Endothelial cell of umbilical vein (primary cell): ENCODE results near the gene TTLL4. TPM values are rescaled to one million over a fixed set of nuclear protein-coding genes. Genes with fewer than 3 reads are reported as not detected.

Experiments used
- BruUV-seq: library from RNA; stranded (reverse); fragments of 400-500 nt; replicated peaks from 2 replicates; lab custom pipeline; 2021; lab: Mats Ljungman, UMichigan
- CTCF ChIA-PET: fragments of 300-600, 350-600 bp; sonication (Branson Sonifier 250); formaldehyde crosslinking; loops from one replicate; lab custom pipeline; 2021; ENCODE audit warnings: antibody characterized with exemption, inconsistent platforms; lab: Charles Lee
- POLR2A ChIA-PET: fragments of 300-600, 350-600 bp; sonication (Branson Sonifier 250); formaldehyde crosslinking; loops from one replicate; lab custom pipeline; 2021; ENCODE audit warnings: antibody characterized with exemption, inconsistent platforms; lab: Charles Lee
- DNase-seq: peaks from one replicate; pipeline ENCODE4 v3.0.0-alpha.2; 2011; ENCODE audit warnings: low read depth, low spot score
- FAIRE-seq: peaks from 2 replicates; lab custom pipeline; 2011; peaks lifted over from hg19 to GRCh38; lab: Jason Lieb, UNC
- H2AFZ ChIP-seq: 2 replicates; pipeline ENCODE4 v1.6.0; 2012; ENCODE audit warnings: low read depth, low read length, control low read depth, inconsistent platforms
- H3K27ac ChIP-seq: 2 replicates; pipeline ENCODE4 v1.5.1; 2011; ENCODE audit warnings: low read depth, mild to moderate bottlenecking, control low read depth, low read length, moderate library complexity; ENCODE audit not compliant: insufficient read depth
- H3K27me3 ChIP-seq, 2 experiments: 2 replicates each; pipeline versions ENCODE4 v1.6.0 to v1.6.1; 2011; ENCODE audit warnings: low read length in 2 of 2, mixed read lengths in 1 of 2; ENCODE audit not compliant: control insufficient read depth in 2 of 2, insufficient read depth in 2 of 2
- H3K36me3 ChIP-seq, 2 experiments: 2 replicates in 1 of 2; 3 replicates in 1 of 2; pipeline ENCODE4 v1.5.1; 2011; ENCODE audit warnings: low read length in 2 of 2, mild to moderate bottlenecking in 1 of 2, moderate library complexity in 1 of 2; ENCODE audit not compliant: control insufficient read depth in 2 of 2, insufficient read depth in 2 of 2; ENCODE audit errors: extremely low read depth in 1 of 2
- H3K4me1 ChIP-seq: 3 replicates; pipeline ENCODE4 v1.5.1; 2011; ENCODE audit warnings: mild to moderate bottlenecking, low read length; ENCODE audit not compliant: control insufficient read depth, insufficient read depth; ENCODE audit errors: extremely low read depth
- H3K4me2 ChIP-seq: 2 replicates; pipeline ENCODE4 v1.6.1; 2011; ENCODE audit warnings: low read length, control low read depth, mixed read lengths; ENCODE audit not compliant: insufficient read depth
- H3K4me3 ChIP-seq, 3 experiments: fragments of 200-600 bp in 1 of 3; sonication (generic), shearing (Covaris generic) in 1 of 3; replicated peaks in 1 of 3; 2 replicates each; pipeline ENCODE4 v1.5.1; 2011 to 2016; ENCODE audit warnings: control low read depth in 3 of 3, low read length in 3 of 3, mild to moderate bottlenecking in 2 of 3, inconsistent platforms in 1 of 3, low read depth in 1 of 3, moderate library complexity in 1 of 3; ENCODE audit not compliant: insufficient read depth in 1 of 3
- H3K79me2 ChIP-seq: 2 replicates; pipeline ENCODE4 v1.6.0; 2012; ENCODE audit warnings: low read length, inconsistent platforms; ENCODE audit not compliant: control insufficient read depth, insufficient read depth
- H3K9ac ChIP-seq: replicated peaks from 2 replicates; pipeline ENCODE3; 2011; ENCODE audit warnings: low read length, control low read depth; ENCODE audit not compliant: insufficient read depth; ENCODE audit errors: extremely low read depth
- H3K9me1 ChIP-seq: replicated peaks from 3 replicates; pipeline ENCODE4 v1.6.0; 2011; ENCODE audit warnings: mild to moderate bottlenecking, low read length; ENCODE audit not compliant: control insufficient read depth, insufficient read depth; ENCODE audit errors: extremely low read depth
- H3K9me3 ChIP-seq: replicated peaks from 2 replicates; pipeline ENCODE4 v1.5.1; 2012; ENCODE audit warnings: low read length, inconsistent platforms; ENCODE audit not compliant: control insufficient read depth, insufficient read depth
- H4K20me1 ChIP-seq: replicated peaks from 2 replicates; pipeline ENCODE3; 2011; ENCODE audit warnings: mild to moderate bottlenecking, low read length; ENCODE audit not compliant: control insufficient read depth, insufficient read depth; ENCODE audit errors: extremely low read depth
- EZH2 ChIP-seq: IDR thresholded peaks from 2 replicates; pipeline ENCODE4 v1.6.1; 2012; ENCODE audit warnings: borderline replicate concordance, low read depth, mild to moderate bottlenecking, moderate library complexity, low read length, inconsistent platforms; ENCODE audit not compliant: severe bottlenecking
- FOS ChIP-seq: IDR thresholded peaks from 2 replicates; pipeline ENCODE4 v1.6.1; 2011; ENCODE audit warnings: mild to moderate bottlenecking, low read length, moderate library complexity, borderline replicate concordance; ENCODE audit not compliant: insufficient read depth
- GATA2 ChIP-seq: IDR thresholded peaks from 2 replicates; pipeline ENCODE4 v1.7.0; 2011; ENCODE audit warnings: low read depth, mild to moderate bottlenecking, moderate library complexity, mixed read lengths, low read length; ENCODE audit not compliant: insufficient read length, insufficient read depth
- JUN ChIP-seq: IDR thresholded peaks from 2 replicates; pipeline ENCODE4 v1.6.1; 2011; ENCODE audit warnings: borderline replicate concordance, low read depth; ENCODE audit not compliant: insufficient read length, insufficient read depth
- MAX ChIP-seq: IDR thresholded peaks from 2 replicates; pipeline ENCODE4 v1.6.1; 2011; ENCODE audit not compliant: insufficient read depth, insufficient read length
- MYC ChIP-seq: IDR thresholded peaks from one replicate; pipeline ENCODE4 v1.6.1; 2011; ENCODE audit warnings: mild to moderate bottlenecking, low read depth, low read length
- POLR2A ChIP-seq: IDR thresholded peaks from 2 replicates; pipeline ENCODE4 v1.6.1; 2012; ENCODE audit warnings: low read depth, mild to moderate bottlenecking, control low read depth, low read length
- POLR2AphosphoS5 ChIP-seq: IDR thresholded peaks from 2 replicates; pipeline ENCODE4 v1.6.1; 2012; ENCODE audit warnings: low read depth, mild to moderate bottlenecking, control low read depth, low read length, moderate library complexity; ENCODE audit not compliant: insufficient read depth
- dilution Hi-C: fragments of 300-500 bp; cut with MboI; formaldehyde crosslinking; loops from one replicate; pipeline ENCODE4 v1.15.0; 2019; ENCODE audit warnings: low sequenced_read_pairs; ENCODE audit not compliant: extremely low pct_ligation_motif_present
- intact Hi-C: fragments of 100-400 bp; cut with micrococcal nuclease; formaldehyde crosslinking; loops from one replicate; pipeline ENCODE4 v1.10.0; 2022
- polyA plus RNA-seq, 4 experiments: library from polyadenylated mRNA; depleted of rRNA in 3 of 4; stranded (reverse) in 3 of 4; unstranded in 1 of 4; fragments of >200 nt; gene quantifications; 2 replicates each; pipeline versions ENCODE4 v1.2.1 to v1.2.3, GENCODE V29; 2011 to 2012; ENCODE audit warnings: missing spikeins in 1 of 4
- total RNA-seq: library from RNA; stranded (reverse); gene quantifications from 2 replicates; pipeline ENCODE4 v1.2.3, GENCODE V29; 2021
- TF ChIP-seq, protein P1 (sequence below), 2 donors: IDR thresholded peaks; 1 replicate in 1 of 2; 2 replicates in 1 of 2; pipeline ENCODE4 v1.5.1; 2011; ENCODE audit warnings: low read length in 2 of 2, mild to moderate bottlenecking in 2 of 2, moderate library complexity in 2 of 2, control low read depth in 1 of 2, inconsistent platforms in 1 of 2, low read depth in 1 of 2; ENCODE audit not compliant: insufficient read depth in 1 of 2; ENCODE audit errors: extremely low read depth in 1 of 2

The TTLL4 gene
- total and polyA plus RNA-seq, 2 donors (not counting 3 experiments of a cell fraction or from before 2014, with no cell fraction given), result 26.7 to 45.0 TPM

DNA sequence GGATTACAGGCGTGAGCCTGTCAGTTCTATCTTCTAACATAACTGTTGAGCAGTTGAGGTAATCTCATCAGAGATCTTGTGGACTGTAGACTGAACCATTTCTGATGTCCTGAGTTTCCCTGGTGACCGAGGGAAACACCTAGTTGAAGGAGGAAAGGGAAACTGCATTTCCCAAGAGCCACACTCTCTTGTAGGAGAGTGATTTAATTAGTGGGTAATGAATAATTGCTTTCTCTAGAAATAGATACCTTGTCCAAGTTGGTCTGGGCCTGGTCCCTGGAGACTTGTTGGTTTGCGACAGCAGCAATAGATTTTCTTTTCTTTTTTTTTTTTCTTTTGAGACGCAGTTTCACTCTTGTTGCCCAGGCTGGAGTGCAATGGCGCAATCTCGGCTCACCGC is 7.4 kb downstream of the TTLL4 start:
- FAIRE-seq (no peak), DNase-seq (no peak)
- TF ChIP-seq FOS (no peak), GATA2 (no peak), MYC (no peak), POLR2AphosphoS5 (no peak), JUN (no peak), EZH2 (no peak), MAX (no peak), POLR2A (no peak)
- TF ChIP-seq, protein P1, sequence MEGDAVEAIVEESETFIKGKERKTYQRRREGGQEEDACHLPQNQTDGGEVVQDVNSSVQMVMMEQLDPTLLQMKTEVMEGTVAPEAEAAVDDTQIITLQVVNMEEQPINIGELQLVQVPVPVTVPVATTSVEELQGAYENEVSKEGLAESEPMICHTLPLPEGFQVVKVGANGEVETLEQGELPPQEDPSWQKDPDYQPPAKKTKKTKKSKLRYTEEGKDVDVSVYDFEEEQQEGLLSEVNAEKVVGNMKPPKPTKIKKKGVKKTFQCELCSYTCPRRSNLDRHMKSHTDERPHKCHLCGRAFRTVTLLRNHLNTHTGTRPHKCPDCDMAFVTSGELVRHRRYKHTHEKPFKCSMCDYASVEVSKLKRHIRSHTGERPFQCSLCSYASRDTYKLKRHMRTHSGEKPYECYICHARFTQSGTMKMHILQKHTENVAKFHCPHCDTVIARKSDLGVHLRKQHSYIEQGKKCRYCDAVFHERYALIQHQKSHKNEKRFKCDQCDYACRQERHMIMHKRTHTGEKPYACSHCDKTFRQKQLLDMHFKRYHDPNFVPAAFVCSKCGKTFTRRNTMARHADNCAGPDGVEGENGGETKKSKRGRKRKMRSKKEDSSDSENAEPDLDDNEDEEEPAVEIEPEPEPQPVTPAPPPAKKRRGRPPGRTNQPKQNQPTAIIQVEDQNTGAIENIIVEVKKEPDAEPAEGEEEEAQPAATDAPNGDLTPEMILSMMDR (IDR thresholded peaks at IDR 0.05; ENCODE audit: extremely low read depth in 1 of 2, insufficient read depth in 1 of 2, low read depth in 1 of 2, low read length in 2 of 2), result no peak
- Histone ChIP-seq H3K36me3 (peaks cover 2% of the 10 kb centered on the region in 2 experiments), H3K9ac (no peak overlapping the region), H3K9me1 (no peaks in the 10 kb centered on the region), H3K4me3 (no peak overlapping the region), H3K27ac (no peak overlapping the region), H2AFZ (no peak overlapping the region), H3K9me3 (no peaks in the 10 kb centered on the region), H3K4me1 (peaks cover 7% of the 10 kb centered on the region), H4K20me1 (no peaks in the 10 kb centered on the region), H3K27me3 (no peaks in the 10 kb centered on the region), H3K79me2 (peaks cover 71% of the 10 kb centered on the region), H3K4me2 (no peak overlapping the region)
- dilution Hi-C loops, result no loop called here
- CTCF ChIA-PET, result interaction anchor here (1.0 to 1.3 kb wide), 3 partner anchors 9 to 158 kb away, joined by 3 read pairs; no protein-coding TSS in a partner anchor
- BruUV-seq, result no TSS peak
- intact Hi-C loops, result no loop called here
- POLR2A ChIA-PET, result no interaction called here
